ENCODE measurements around the gene PREP. TPM values are rescaled to one million over a fixed set of nuclear protein-coding genes. Genes with fewer than 3 reads are reported as not detected.
"Not testable (repeated sequence)": the region's sequence is repeated elsewhere in the genome, so short reads cannot be mapped to it uniquely, and the experiment has no call there.

PREP gene
- total RNA-seq, 1 donor from 2014 or later = 21.4 TPM

- Histone ChIP-seq H3K4me1 (ENCODE audit: control insufficient read depth in 3 of 3, insufficient read depth in 3 of 3, low read length in 3 of 3) (peaks cover 4 to 11% (median 6%) of the 10 kb centered on the region in 3 donors), H3K9ac (ENCODE audit: low read depth in 1 of 3, low read length in 3 of 3) (no peak overlapping the region), H3K27ac (ENCODE audit: low read depth, low read length) (no peak overlapping the region), H3K36me3 (ENCODE audit: control insufficient read depth in 3 of 3, insufficient read depth in 3 of 3, low read length in 3 of 3) (peaks cover 7 to 19% (median 8%) of the 10 kb centered on the region in 3 donors), H3K9me3 (ENCODE audit: control insufficient read depth in 3 of 3, low read length in 3 of 3) (no peaks in the 10 kb centered on the region), H3K4me3 (ENCODE audit: low read length in 3 of 3) (no peak overlapping the region), H3K27me3 (ENCODE audit: control insufficient read depth in 3 of 3, insufficient read depth in 3 of 3, low read length in 3 of 3) (no peaks in the 10 kb centered on the region)
Observed at GRCh38 chr6:105357165-105357564, 45.7 kb downstream of the PREP start.

GRCh38 chr6:105352037-105352617, 50.8 kb downstream of the PREP start:
- Histone ChIP-seq H3K9ac (ENCODE audit: low read depth in 1 of 3, low read length in 3 of 3) (no peak overlapping the region), H3K27ac (ENCODE audit: low read depth, low read length) (no peak overlapping the region), H3K27me3 (ENCODE audit: control insufficient read depth in 3 of 3, insufficient read depth in 3 of 3, low read length in 3 of 3) (no peaks in the 10 kb centered on the region), H3K4me3 (ENCODE audit: low read length in 3 of 3) (no peak overlapping the region), H3K4me1 (ENCODE audit: control insufficient read depth in 3 of 3, insufficient read depth in 3 of 3, low read length in 3 of 3) (no peaks in the 10 kb centered on the region), H3K9me3 (ENCODE audit: control insufficient read depth in 3 of 3, low read length in 3 of 3) (no peaks in the 10 kb centered on the region), H3K36me3 (ENCODE audit: control insufficient read depth in 3 of 3, insufficient read depth in 3 of 3, low read length in 3 of 3) (peaks cover 16 to 29% (median 26%) of the 10 kb centered on the region in 3 donors)

GRCh38 chr6:105348897-105349296, 54.0 kb downstream of the PREP start:
- Histone ChIP-seq H3K9ac (ENCODE audit: low read depth in 1 of 3, low read length in 3 of 3) (no peak overlapping the region), H3K27me3 (ENCODE audit: control insufficient read depth in 3 of 3, insufficient read depth in 3 of 3, low read length in 3 of 3) (no peaks in the 10 kb centered on the region), H3K9me3 (ENCODE audit: control insufficient read depth in 3 of 3, low read length in 3 of 3) (no peaks in the 10 kb centered on the region), H3K4me1 (ENCODE audit: control insufficient read depth in 3 of 3, insufficient read depth in 3 of 3, low read length in 3 of 3) (peaks cover 7 to 9% (median 8%) of the 10 kb centered on the region in 3 donors), H3K4me3 (ENCODE audit: low read length in 3 of 3) (no peak overlapping the region), H3K27ac (ENCODE audit: low read depth, low read length) (no peak overlapping the region), H3K36me3 (ENCODE audit: control insufficient read depth in 3 of 3, insufficient read depth in 3 of 3, low read length in 3 of 3) (peaks cover 18 to 31% (median 26%) of the 10 kb centered on the region in 3 donors)

- peaks cover 10 to 14% (median 11%) of the 10 kb centered on the region in 3 donors for H3K36me3 ChIP-seq (ENCODE audit: control insufficient read depth in 3 of 3, insufficient read depth in 3 of 3, low read length in 3 of 3)
- H3K9ac ChIP-seq (ENCODE audit: low read depth in 1 of 3, low read length in 3 of 3) = peak overlapping the region in 1 of 3 donors; percentile 15
- no peaks in the 10 kb centered on the region for H3K27me3 ChIP-seq (ENCODE audit: control insufficient read depth in 3 of 3, insufficient read depth in 3 of 3, low read length in 3 of 3)
- H3K4me3 ChIP-seq (ENCODE audit: low read length in 3 of 3) = no peak overlapping the region
- peaks cover 7 to 9% (median 8%) of the 10 kb centered on the region in 3 donors for H3K4me1 ChIP-seq (ENCODE audit: control insufficient read depth in 3 of 3, insufficient read depth in 3 of 3, low read length in 3 of 3)
- no peaks in the 10 kb centered on the region for H3K9me3 ChIP-seq (ENCODE audit: control insufficient read depth in 3 of 3, low read length in 3 of 3)
- peak overlapping the region; percentile 57 for H3K27ac ChIP-seq (ENCODE audit: low read depth, low read length)
Observed at GRCh38 chr6:105346052-105346451, 56.8 kb downstream of the PREP start.

GRCh38 chr6:105345506-105345905, 57.4 kb downstream of the PREP start:
- H3K4me3 ChIP-seq (ENCODE audit: low read length in 3 of 3) = no peak overlapping the region
- peaks cover 5 to 9% (median 7%) of the 10 kb centered on the region in 3 donors for H3K36me3 ChIP-seq (ENCODE audit: control insufficient read depth in 3 of 3, insufficient read depth in 3 of 3, low read length in 3 of 3)
- H3K9ac ChIP-seq (ENCODE audit: low read depth in 1 of 3, low read length in 3 of 3) = peak overlapping the region in 2 of 3 donors; percentile 15 to 41
- H3K27ac ChIP-seq (ENCODE audit: low read depth, low read length) = peak overlapping the region; percentile 57
- no peaks in the 10 kb centered on the region for H3K9me3 ChIP-seq (ENCODE audit: control insufficient read depth in 3 of 3, low read length in 3 of 3)
- H3K27me3 ChIP-seq (ENCODE audit: control insufficient read depth in 3 of 3, insufficient read depth in 3 of 3, low read length in 3 of 3) = no peaks in the 10 kb centered on the region
- H3K4me1 ChIP-seq (ENCODE audit: control insufficient read depth in 3 of 3, insufficient read depth in 3 of 3, low read length in 3 of 3) = peaks cover 7 to 9% (median 8%) of the 10 kb centered on the region in 3 donors

- Histone ChIP-seq H3K27ac (ENCODE audit: low read depth, low read length) (peak overlapping the region; percentile 57), H3K9me3 (ENCODE audit: control insufficient read depth in 3 of 3, low read length in 3 of 3) (no peaks in the 10 kb centered on the region), H3K9ac (ENCODE audit: low read depth in 1 of 3, low read length in 3 of 3) (peak overlapping the region in 1 of 3 donors; percentile 41), H3K36me3 (ENCODE audit: control insufficient read depth in 3 of 3, insufficient read depth in 3 of 3, low read length in 3 of 3) (peaks cover 5 to 9% (median 7%) of the 10 kb centered on the region in 3 donors), H3K27me3 (ENCODE audit: control insufficient read depth in 3 of 3, insufficient read depth in 3 of 3, low read length in 3 of 3) (no peaks in the 10 kb centered on the region), H3K4me3 (ENCODE audit: low read length in 3 of 3) (no peak overlapping the region), H3K4me1 (ENCODE audit: control insufficient read depth in 3 of 3, insufficient read depth in 3 of 3, low read length in 3 of 3) (peaks cover 7 to 9% (median 8%) of the 10 kb centered on the region in 3 donors)
Observed at GRCh38 chr6:105344881-105345370, 58.0 kb downstream of the PREP start.

- not testable (repeated sequence) for H3K9me3 ChIP-seq (ENCODE audit: control insufficient read depth in 3 of 3, low read length in 3 of 3); H3K27ac ChIP-seq (ENCODE audit: low read depth, low read length); H3K4me3 ChIP-seq (ENCODE audit: low read length in 3 of 3); H3K9ac ChIP-seq (ENCODE audit: low read depth in 1 of 3, low read length in 3 of 3); H3K27me3 ChIP-seq (ENCODE audit: control insufficient read depth in 3 of 3, insufficient read depth in 3 of 3, low read length in 3 of 3); H3K4me1 ChIP-seq (ENCODE audit: control insufficient read depth in 3 of 3, insufficient read depth in 3 of 3, low read length in 3 of 3); H3K36me3 ChIP-seq (ENCODE audit: control insufficient read depth in 3 of 3, insufficient read depth in 3 of 3, low read length in 3 of 3)
Observed at GRCh38 chr6:105338350-105338983, 64.4 kb downstream of the PREP start.

GRCh38 chr6:105336986-105337385, 65.9 kb downstream of the PREP start:
- Histone ChIP-seq H3K9me3 (ENCODE audit: control insufficient read depth in 3 of 3, low read length in 3 of 3) (no peaks in the 10 kb centered on the region), H3K4me3 (ENCODE audit: low read length in 3 of 3) (no peak overlapping the region), H3K4me1 (ENCODE audit: control insufficient read depth in 3 of 3, insufficient read depth in 3 of 3, low read length in 3 of 3) (peaks cover 2 to 7% (median 3%) of the 10 kb centered on the region in 3 donors), H3K9ac (ENCODE audit: low read depth in 1 of 3, low read length in 3 of 3) (no peak overlapping the region), H3K36me3 (ENCODE audit: control insufficient read depth in 3 of 3, insufficient read depth in 3 of 3, low read length in 3 of 3) (peaks cover 0 to 7% (median 0%) of the 10 kb centered on the region in 3 donors), H3K27me3 (ENCODE audit: control insufficient read depth in 3 of 3, insufficient read depth in 3 of 3, low read length in 3 of 3) (no peaks in the 10 kb centered on the region), H3K27ac (ENCODE audit: low read depth, low read length) (no peak overlapping the region)

GRCh38 chr6:105332576-105332975, 70.3 kb downstream of the PREP start:
- H3K4me1 ChIP-seq (ENCODE audit: control insufficient read depth in 3 of 3, insufficient read depth in 3 of 3, low read length in 3 of 3) = peaks cover 14 to 24% (median 15%) of the 10 kb centered on the region in 3 donors
- no peak overlapping the region for H3K27ac ChIP-seq (ENCODE audit: low read depth, low read length)
- no peaks in the 10 kb centered on the region for H3K9me3 ChIP-seq (ENCODE audit: control insufficient read depth in 3 of 3, low read length in 3 of 3)
- H3K27me3 ChIP-seq (ENCODE audit: control insufficient read depth in 3 of 3, insufficient read depth in 3 of 3, low read length in 3 of 3) = no peaks in the 10 kb centered on the region
- H3K36me3 ChIP-seq (ENCODE audit: control insufficient read depth in 3 of 3, insufficient read depth in 3 of 3, low read length in 3 of 3) = peaks cover 0 to 11% (median 6%) of the 10 kb centered on the region in 3 donors
- no peak overlapping the region for H3K4me3 ChIP-seq (ENCODE audit: low read length in 3 of 3)
- no peak overlapping the region for H3K9ac ChIP-seq (ENCODE audit: low read depth in 1 of 3, low read length in 3 of 3)

- Histone ChIP-seq H3K27me3 (ENCODE audit: control insufficient read depth in 3 of 3, insufficient read depth in 3 of 3, low read length in 3 of 3) (no peaks in the 10 kb centered on the region), H3K36me3 (ENCODE audit: control insufficient read depth in 3 of 3, insufficient read depth in 3 of 3, low read length in 3 of 3) (peaks cover 0 to 11% (median 6%) of the 10 kb centered on the region in 3 donors), H3K27ac (ENCODE audit: low read depth, low read length) (no peak overlapping the region), H3K9me3 (ENCODE audit: control insufficient read depth in 3 of 3, low read length in 3 of 3) (no peaks in the 10 kb centered on the region), H3K4me1 (ENCODE audit: control insufficient read depth in 3 of 3, insufficient read depth in 3 of 3, low read length in 3 of 3) (peaks cover 15 to 30% (median 19%) of the 10 kb centered on the region in 3 donors), H3K4me3 (ENCODE audit: low read length in 3 of 3) (no peak overlapping the region), H3K9ac (ENCODE audit: low read depth in 1 of 3, low read length in 3 of 3) (no peak overlapping the region)
Observed at GRCh38 chr6:105331927-105332326, 71.0 kb downstream of the PREP start.
